HEK293T (cell line): Measurements from ENCODE around the gene CCDC148.

Experiments
- BHLHE40 ChIP-seq: fragments of 450-650 bp; IDR thresholded peaks from 2 replicates; pipeline ENCODE4 v1.6.1; 2016; ENCODE audit warnings: mild to moderate bottlenecking, moderate library complexity, borderline replicate concordance
- ELF4 ChIP-seq: fragments of 450-650 bp; IDR thresholded peaks from 2 replicates; pipeline ENCODE4 v1.6.1; 2017; ENCODE audit warnings: antibody characterized with exemption
- HDGF ChIP-seq: fragments of 450-650 bp; IDR thresholded peaks from 2 replicates; pipeline ENCODE4 v1.6.1; 2017; ENCODE audit warnings: antibody characterized with exemption, borderline replicate concordance
- SUZ12 ChIP-seq: fragments of 450-650 bp; IDR thresholded peaks from 2 replicates; pipeline ENCODE4 v1.6.1; 2016; ENCODE audit warnings: mild to moderate bottlenecking
- TARDBP ChIP-seq: fragments of 450-650 bp; IDR thresholded peaks from 2 replicates; pipeline ENCODE4 v1.6.1; 2016
- ZNF384 ChIP-seq: fragments of 450-650 bp; IDR thresholded peaks from 2 replicates; pipeline ENCODE4 v1.6.1; 2016

DNA sequence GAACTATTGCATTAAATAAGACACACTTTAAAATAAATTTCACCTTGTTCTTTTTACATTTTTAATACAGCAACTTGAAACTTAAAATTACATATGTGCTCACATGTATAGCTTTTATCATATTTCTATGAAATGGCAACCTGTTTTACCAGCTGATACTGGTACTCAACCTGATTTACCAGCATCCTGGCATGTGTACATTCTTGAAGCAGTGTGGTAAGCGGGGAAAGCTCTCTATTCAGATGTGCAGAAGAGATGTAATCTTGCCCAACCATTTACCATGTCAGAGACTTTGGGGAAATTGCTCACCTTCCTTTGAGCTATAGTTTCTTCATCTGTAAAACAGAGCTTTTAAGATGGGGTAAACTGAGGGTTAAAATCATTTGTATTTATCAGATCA, 133.2 kb downstream of the CCDC148 start:
- TF ChIP-seq BHLHE40: no peak
- TF ChIP-seq SUZ12: no peak
- no peak for TF ChIP-seq ZNF384
- no peak for TF ChIP-seq HDGF
- TF ChIP-seq ELF4: no peak
- no peak for TF ChIP-seq TARDBP
